Measurements from ENCODE around the gene MEGF8. TPM values are rescaled to one million over a fixed set of nuclear protein-coding genes. Genes with fewer than 3 reads are reported as not detected.

The MEGF8 gene
- total RNA-seq, 1 donor from 2014 or later: 30.2 TPM

GRCh38 chr19:42313840-42314755, 11.3 kb upstream of the MEGF8 start:
- peak; percentile 2 for TF ChIP-seq CTCF (conservative IDR thresholded peaks at IDR 0.05; ENCODE audit: low read depth, low read length)

GRCh38 chr19:42315024-42315423, 10.4 kb upstream of the MEGF8 start:
- H3K4me3 ChIP-seq (ENCODE audit: low read depth, low read length): no peak overlapping the region
- TF ChIP-seq CTCF (conservative IDR thresholded peaks at IDR 0.05; ENCODE audit: low read depth, low read length): no peak
- no peak for DNase-seq (ENCODE audit: low read depth)

More at GRCh38 chr19:42313840-42314755, 11.3 kb upstream of the MEGF8 start:
- H3K4me3 ChIP-seq (ENCODE audit: low read depth, low read length): peak overlapping the region; percentile 46
- DNase-seq (ENCODE audit: low read depth): no peak

GRCh38 chr19:42316223-42317211, 8.9 kb upstream of the MEGF8 start:
- DNase-seq (ENCODE audit: low read depth): no peak
- no peak for TF ChIP-seq CTCF (conservative IDR thresholded peaks at IDR 0.05; ENCODE audit: low read depth, low read length)

GRCh38 chr19:42317535-42317934, 7.9 kb upstream of the MEGF8 start:
- TF ChIP-seq CTCF (conservative IDR thresholded peaks at IDR 0.05; ENCODE audit: low read depth, low read length): no peak
- DNase-seq (ENCODE audit: low read depth): no peak
- no peak overlapping the region for H3K4me3 ChIP-seq (ENCODE audit: low read depth, low read length)

More at GRCh38 chr19:42316223-42317211, 8.9 kb upstream of the MEGF8 start:
- H3K4me3 ChIP-seq (ENCODE audit: low read depth, low read length): no peak overlapping the region

GRCh38 chr19:42322305-42322704, 3.1 kb upstream of the MEGF8 start:
- no peak overlapping the region for H3K4me3 ChIP-seq (ENCODE audit: low read depth, low read length)
- TF ChIP-seq CTCF (conservative IDR thresholded peaks at IDR 0.05; ENCODE audit: low read depth, low read length): no peak
- DNase-seq (ENCODE audit: low read depth): no peak

GRCh38 chr19:42323473-42323851, 2.0 kb upstream of the MEGF8 start:
- TF ChIP-seq CTCF (conservative IDR thresholded peaks at IDR 0.05; ENCODE audit: low read depth, low read length): no peak
- no peak overlapping the region for H3K4me3 ChIP-seq (ENCODE audit: low read depth, low read length)
- DNase-seq (ENCODE audit: low read depth): no peak
